ENCODE measurements around the gene CERK. TPM values are rescaled to one million over a fixed set of nuclear protein-coding genes. Genes with fewer than 3 reads are reported as not detected.

CERK gene
- total and polyA plus RNA-seq, 11 donors, result 17.8 to 125 (median 72.3) TPM

DNA sequence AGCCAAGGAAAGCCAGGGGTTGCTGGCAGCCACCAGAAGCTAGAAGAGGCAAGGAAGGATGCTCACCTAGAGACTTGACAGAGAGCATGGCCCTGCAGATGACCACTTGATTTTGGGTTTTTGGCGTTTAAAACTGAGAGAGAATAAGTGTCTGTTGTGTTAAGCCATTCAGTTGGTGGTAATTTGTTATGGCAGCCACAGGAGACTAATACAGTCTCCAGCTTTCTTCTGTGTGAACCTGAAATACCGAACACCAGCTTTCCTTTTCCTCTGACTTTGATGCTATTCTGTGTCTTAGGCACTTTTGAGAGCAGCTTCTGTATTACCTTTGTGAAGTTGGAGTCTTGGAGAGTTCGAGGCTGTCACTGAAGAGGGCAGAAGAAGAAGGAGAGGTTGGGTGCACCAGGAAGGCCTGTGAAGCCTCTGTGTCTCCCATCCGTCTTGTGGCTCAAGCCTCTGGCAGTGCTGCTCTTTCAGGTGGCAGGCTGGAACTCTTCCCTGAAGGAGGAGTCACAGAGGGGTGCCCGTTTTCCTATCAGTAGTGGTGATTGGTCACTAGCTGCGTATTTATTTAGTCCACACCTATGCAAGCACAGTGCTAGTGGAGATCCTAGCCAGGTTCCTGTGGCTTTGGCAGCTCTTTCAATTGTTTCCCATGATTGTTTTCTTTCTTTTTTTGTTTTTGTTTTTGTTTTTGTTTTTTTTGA, 26.9 kb upstream of the CERK start:
- 76 to 80% (median 79%) methylated on average over 6 of the region's 6 CpGs for WGBS, 4 donors
- no peaks in the 10 kb centered on the region for H3K27me3 ChIP-seq
- H3K4me1 ChIP-seq, result peaks cover 3 to 65% (median 41%) of the 10 kb centered on the region in 12 donors
- intact Hi-C loops (cut with DNase I), result loop anchor here in 4 of 10 donors (5.0 kb wide), 3 partner anchors 32 to 38 kb away; no protein-coding TSS in a partner anchor
- ATAC-seq, result no peak
- no peaks in the 10 kb centered on the region for H3K9me3 ChIP-seq
- H3K27ac ChIP-seq, result peak overlapping the region in 1 of 12 donors; percentile 97
- no peak for TF ChIP-seq POLR2A (IDR thresholded peaks at IDR 0.05)
- TF ChIP-seq, protein P1, sequence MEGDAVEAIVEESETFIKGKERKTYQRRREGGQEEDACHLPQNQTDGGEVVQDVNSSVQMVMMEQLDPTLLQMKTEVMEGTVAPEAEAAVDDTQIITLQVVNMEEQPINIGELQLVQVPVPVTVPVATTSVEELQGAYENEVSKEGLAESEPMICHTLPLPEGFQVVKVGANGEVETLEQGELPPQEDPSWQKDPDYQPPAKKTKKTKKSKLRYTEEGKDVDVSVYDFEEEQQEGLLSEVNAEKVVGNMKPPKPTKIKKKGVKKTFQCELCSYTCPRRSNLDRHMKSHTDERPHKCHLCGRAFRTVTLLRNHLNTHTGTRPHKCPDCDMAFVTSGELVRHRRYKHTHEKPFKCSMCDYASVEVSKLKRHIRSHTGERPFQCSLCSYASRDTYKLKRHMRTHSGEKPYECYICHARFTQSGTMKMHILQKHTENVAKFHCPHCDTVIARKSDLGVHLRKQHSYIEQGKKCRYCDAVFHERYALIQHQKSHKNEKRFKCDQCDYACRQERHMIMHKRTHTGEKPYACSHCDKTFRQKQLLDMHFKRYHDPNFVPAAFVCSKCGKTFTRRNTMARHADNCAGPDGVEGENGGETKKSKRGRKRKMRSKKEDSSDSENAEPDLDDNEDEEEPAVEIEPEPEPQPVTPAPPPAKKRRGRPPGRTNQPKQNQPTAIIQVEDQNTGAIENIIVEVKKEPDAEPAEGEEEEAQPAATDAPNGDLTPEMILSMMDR (IDR thresholded peaks at IDR 0.05), result no peak
- H3K4me3 ChIP-seq, result peak overlapping the region in 1 of 12 donors; percentile 12
- no peak for DNase-seq
- peaks cover 0 to 5% (median 0%) of the 10 kb centered on the region in 9 donors for H3K36me3 ChIP-seq

DNA sequence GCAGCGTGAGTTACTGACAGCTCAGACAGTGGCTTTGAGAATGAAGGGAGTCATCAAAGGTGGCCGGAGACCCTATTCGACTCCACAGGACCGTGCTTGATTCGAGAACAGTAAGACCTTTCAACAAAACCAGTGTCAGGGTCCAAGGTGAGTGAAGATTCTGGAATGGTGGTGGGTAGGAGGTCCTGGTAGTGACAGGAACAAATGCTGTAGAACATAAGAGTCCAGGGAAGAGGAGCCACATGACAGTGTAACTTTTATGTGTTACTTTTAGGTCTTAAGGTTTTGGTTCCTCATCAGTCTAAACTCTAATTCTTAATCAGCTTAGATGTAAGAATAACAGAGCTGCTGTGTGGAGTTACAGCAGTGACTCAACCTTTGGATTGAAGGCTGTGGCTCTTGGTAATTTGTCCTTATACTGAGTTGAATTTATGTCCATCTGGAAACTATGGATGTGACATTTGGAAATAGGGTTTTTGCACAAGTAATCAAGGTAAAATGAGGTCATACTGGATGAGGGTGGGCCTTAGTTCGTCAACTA, 26.2 kb upstream of the CERK start:
- no peak for TF ChIP-seq POLR2A (IDR thresholded peaks at IDR 0.05)
- TF ChIP-seq, protein P1 (IDR thresholded peaks at IDR 0.05), result no peak
- Histone ChIP-seq H3K27me3 (no peaks in the 10 kb centered on the region), H3K9me3 (no peaks in the 10 kb centered on the region), H3K4me3 (peak overlapping the region in 4 of 12 donors; percentile 9 to 86 (median 46)), H3K4me1 (peaks cover 0 to 60% (median 34%) of the 10 kb centered on the region in 12 donors), H3K27ac (peak overlapping the region in 3 of 12 donors; percentile 94 to 97 (median 95)), H3K36me3 (peaks cover 0 to 5% (median 0%) of the 10 kb centered on the region in 9 donors)
- no peak for DNase-seq
- no peak for ATAC-seq
- intact Hi-C loops (cut with DNase I), result loop anchor here in 4 of 10 donors (5.0 kb wide), 3 partner anchors 33 to 38 kb away; no protein-coding TSS in a partner anchor
- WGBS, 4 donors, result 89 to 92% (median 90%) methylated on average over 6 of the region's 6 CpGs

GRCh38 chr22:46763051-46763705, 25.1 kb upstream of the CERK start:
- intact Hi-C loops (cut with DNase I), result loop anchor here in 4 of 10 donors (2.0 to 5.0 kb wide), 4 partner anchors 24 to 39 kb away; partner anchors contain the start of gene CERK (in 1 of the 4)
- Histone ChIP-seq H3K36me3 (peaks cover 0 to 5% (median 0%) of the 10 kb centered on the region in 9 donors), H3K9me3 (no peaks in the 10 kb centered on the region), H3K27me3 (no peaks in the 10 kb centered on the region), H3K4me1 (peaks cover 0 to 61% (median 37%) of the 10 kb centered on the region in 12 donors), H3K4me3 (peak overlapping the region; percentile 70 to 99 (median 88)), H3K27ac (peak overlapping the region; percentile 85 to 99 (median 94))
- ATAC-seq, result peak; percentile 30 to 69 (median 48)
- WGBS, 4 donors, result 11 to 16% (median 13%) methylated on average over 11 to 13 of the region's 13 CpGs
- TF ChIP-seq POLR2A (IDR thresholded peaks at IDR 0.05), result no peak
- TF ChIP-seq, protein P1 (IDR thresholded peaks at IDR 0.05), result no peak
- DNase-seq, result peak in 4 of 5 donors; percentile 59 to 80 (median 74)

Measured in heart left ventricle (tissue), 16 donors.